K562 (cell line): ENCODE data around the gene DUSP9. TPM values are rescaled to one million over a fixed set of nuclear protein-coding genes. Genes with fewer than 3 reads are reported as not detected.

Experiments used
- ATAC-seq: fragments of 200-7000 bp; cut with Tn5 transposase; 3 replicates; pipeline ENCODE4 v1.9.1; 2020; ENCODE audit warnings: moderate library complexity
- BruUV-seq: library from RNA; stranded (reverse); fragments of 400-500 nt; replicated peaks from 2 replicates; lab custom pipeline; 2021; lab: Mats Ljungman, UMichigan
- CTCF ChIA-PET: fragments of 300-600 bp; formaldehyde crosslinking; extraction: SDS; loops from one replicate; lab custom pipeline; 2021; ENCODE audit warnings: low intra/inter-chr PET ratio; lab: Yijun Ruan, JAX
- POLR2A ChIA-PET: fragments of 300-600, 350-650 bp; sonication (Branson Sonifier 250); formaldehyde crosslinking; extraction: SDS; loops from one replicate; lab custom pipeline; 2021; ENCODE audit warnings: antibody characterized with exemption, inconsistent platforms; lab: Yijun Ruan, JAX
- DNase-seq, 4 experiments: peaks; one replicate each; pipeline versions ENCODE4 v3.0.0 to v3.0.0-alpha.2; 2011 to 2018; ENCODE audit warnings: low spot score in 3 of 4, mixed read lengths in 3 of 4; ENCODE audit errors: extremely low read depth in 1 of 4
- FAIRE-seq: peaks from 2 replicates; lab custom pipeline; 2011; peaks lifted over from hg19 to GRCh38; lab: Jason Lieb, UNC
- H2AFZ ChIP-seq: 2 replicates; pipeline ENCODE4 v1.6.0; 2011; ENCODE audit warnings: low read depth, low read length, control low read depth, inconsistent platforms
- H3K27ac ChIP-seq: fragments of 200-600 bp; 3 replicates; pipeline ENCODE4 v1.8.0; 2011; ENCODE audit warnings: low read depth, mild to moderate bottlenecking, control low read depth, inconsistent platforms, low read length, moderate library complexity, mixed read lengths; ENCODE audit errors: extremely low read depth
- H3K27me3 ChIP-seq, 2 experiments: fragments of 300-600 bp in 1 of 2; 2 replicates in 1 of 2; 3 replicates in 1 of 2; pipeline versions ENCODE4 v1.6.0 to v1.8.0; 2011; ENCODE audit warnings: inconsistent platforms in 2 of 2, low read length in 2 of 2, mild to moderate bottlenecking in 1 of 2, mixed read lengths in 1 of 2, moderate library complexity in 1 of 2; ENCODE audit not compliant: control insufficient read depth in 2 of 2, insufficient read depth in 2 of 2
- H3K36me3 ChIP-seq: fragments of 300-600 bp; 3 replicates; pipeline ENCODE4 v1.8.0; 2011; ENCODE audit warnings: mild to moderate bottlenecking, low read length, inconsistent platforms; ENCODE audit not compliant: control insufficient read depth, insufficient read depth
- H3K4me1 ChIP-seq, 2 experiments: fragments of 200-600 bp in 1 of 2; replicated peaks in 1 of 2; 2 replicates in 1 of 2; 3 replicates in 1 of 2; pipeline versions ENCODE4 v1.5.1 to v1.8.0; 2011; ENCODE audit warnings: inconsistent platforms in 2 of 2, low read length in 2 of 2, mild to moderate bottlenecking in 1 of 2, mixed read lengths in 1 of 2, moderate library complexity in 1 of 2; ENCODE audit not compliant: control insufficient read depth in 2 of 2, insufficient read depth in 2 of 2
- H3K4me2 ChIP-seq: 2 replicates; pipeline ENCODE4 v1.6.1; 2011; ENCODE audit warnings: low read length, control low read depth, inconsistent platforms, mixed read lengths; ENCODE audit not compliant: insufficient read depth
- H3K4me3 ChIP-seq: fragments of 200-600 bp; sonication (generic), shearing (Covaris generic); 2 replicates; pipeline ENCODE4 v1.5.1; 2016; ENCODE audit warnings: control low read depth, inconsistent platforms
- H3K79me2 ChIP-seq: fragments of 200-600 bp; 3 replicates; pipeline ENCODE4 v1.8.0; 2011; ENCODE audit warnings: low read length, inconsistent platforms; ENCODE audit not compliant: control insufficient read depth, insufficient read depth
- H3K9ac ChIP-seq, 2 experiments: 2 replicates each; pipeline versions ENCODE4 v1.6.0 to v1.6.1; 2011; ENCODE audit warnings: low read depth in 2 of 2, low read length in 2 of 2, control low read depth in 1 of 2, inconsistent platforms in 1 of 2, mild to moderate bottlenecking in 1 of 2, mixed read lengths in 1 of 2; ENCODE audit not compliant: insufficient read depth in 1 of 2
- H3K9me1 ChIP-seq: one replicate; pipeline ENCODE4 v1.6.0; 2011; ENCODE audit warnings: inconsistent platforms, mild to moderate bottlenecking, low read length, moderate library complexity; ENCODE audit not compliant: control insufficient read depth, insufficient read depth
- H3K9me3 ChIP-seq: replicated peaks from 2 replicates; pipeline ENCODE4 v1.5.1; 2011; ENCODE audit warnings: low read depth, low read length, inconsistent platforms; ENCODE audit not compliant: control insufficient read depth, insufficient read depth
- H4K20me1 ChIP-seq: replicated peaks from 2 replicates; pipeline ENCODE4 v1.6.1; 2011; ENCODE audit warnings: low read length, inconsistent platforms, mixed read lengths; ENCODE audit not compliant: control insufficient read depth, insufficient read depth
- EWSR1 ChIP-seq: fragments of 450-650 bp; IDR thresholded peaks from 2 replicates; pipeline ENCODE4 v1.6.1; 2018; ENCODE audit warnings: borderline replicate concordance, mild to moderate bottlenecking, low read depth, moderate library complexity; ENCODE audit not compliant: partially characterized antibody
- GTF2E2 ChIP-seq: fragments of 200-800 bp; sonication (Bioruptor generic); IDR thresholded peaks from 2 replicates; pipeline ENCODE4 v1.6.1; 2016; ENCODE audit warnings: missing genetic modification characterization, missing compliant biosample characterization
- HIVEP1 ChIP-seq: fragments of 250-450 bp; sonication (Bioruptor Pico); IDR thresholded peaks from 2 replicates; pipeline ENCODE4 v1.4.0; 2020; ENCODE audit warnings: mild to moderate bottlenecking
- ILK ChIP-seq: fragments of 450-650 bp; IDR thresholded peaks from 2 replicates; pipeline ENCODE4 v1.6.1; 2016; ENCODE audit warnings: missing genetic modification characterization, low read depth, mild to moderate bottlenecking, missing compliant biosample characterization, moderate library complexity, borderline replicate concordance
- MCM2 ChIP-seq: fragments of 450-650 bp; IDR thresholded peaks from 2 replicates; pipeline ENCODE4 v1.6.1; 2017; ENCODE audit warnings: low read depth, mild to moderate bottlenecking
- POLR2A ChIP-seq: fragments of 450-650 bp; conservative IDR thresholded peaks from 2 replicates; pipeline ENCODE4 v1.6.1; 2016
- POLR3G ChIP-seq: IDR thresholded peaks from 2 replicates; pipeline ENCODE4 v1.6.1; 2011; ENCODE audit not compliant: insufficient read length, insufficient replicate concordance; ENCODE audit errors: extremely low read depth
- TAF1 ChIP-seq: IDR thresholded peaks from 2 replicates; pipeline ENCODE4 v1.6.1; 2011; ENCODE audit warnings: mild to moderate bottlenecking, low read length, moderate library complexity; ENCODE audit not compliant: insufficient read depth, control insufficient read depth, severe bottlenecking; ENCODE audit errors: extremely low read depth
- TCFL5 ChIP-seq: fragments of 250-450 bp; sonication (Bioruptor Pico); conservative IDR thresholded peaks from 2 replicates; pipeline ENCODE4 v1.6.1; 2021; ENCODE audit warnings: mild to moderate bottlenecking, moderate library complexity, matching md5 sums
- ZNF232 ChIP-seq: sonication (generic); formaldehyde crosslinking; IDR thresholded peaks from 2 replicates; pipeline ENCODE4 v1.8.0; 2022; ENCODE audit warnings: mild to moderate bottlenecking, missing genetic modification reagents
- ZNF3 ChIP-seq: fragments of 250-450 bp; sonication (Bioruptor Pico); IDR thresholded peaks from 2 replicates; pipeline ENCODE4 v1.5.0; 2021; ENCODE audit warnings: mild to moderate bottlenecking, moderate library complexity
- ZNF75A ChIP-seq: fragments of 450-650 bp; formaldehyde crosslinking; IDR thresholded peaks from 2 replicates; pipeline ENCODE4 v1.4.0; 2020; ENCODE audit warnings: mild to moderate bottlenecking
- WGBS: fragments of 100-300 bp; shearing (Covaris generic); methylation state at CpG from one replicate; pipeline ENCODE4 v1.1.6; 2016; ENCODE audit warnings: low coverage, mixed read lengths; ENCODE audit not compliant: insufficient coverage; ENCODE audit errors: missing lambda C conversion rate; 5-methylcytosine and 5-hydroxymethylcytosine counted together
- in situ Hi-C: fragments of 300-500 bp; cut with MboI; formaldehyde crosslinking; loops from 4 replicates; pipeline ENCODE4 v1.15.0; 2018; ENCODE audit warnings: inconsistent platforms, mixed read lengths
- intact Hi-C: fragments of 100-400 bp; cut with micrococcal nuclease; formaldehyde crosslinking; loops from 2 replicates; pipeline ENCODE4 v1.14.2; 2022
- polyA plus RNA-seq, 8 experiments: library from polyadenylated mRNA; depleted of rRNA in 4 of 8; stranded (reverse) in 5 of 8; unstranded in 3 of 8; fragments of >200 nt; fragmentation: Nextera tagmentation in 2 of 8; fragmentation: Illumina TruSeq in 1 of 8; extraction: Ambion mirVana in 2 of 8; extraction: Trizol in 1 of 8; gene quantifications; 2 replicates each; pipeline versions ENCODE4 v1.2.1 to v1.2.3, GENCODE V29; 2011 to 2014; ENCODE audit warnings: inconsistent platforms in 1 of 8, missing spikeins in 1 of 8
- total RNA-seq, 7 experiments: library from RNA; depleted of rRNA in 6 of 7; stranded (reverse); fragments of >200 nt in 6 of 7; fragmentation: Illumina TruSeq in 2 of 7; extraction: Trizol in 2 of 7; gene quantifications; 2 replicates each; pipeline versions ENCODE4 v1.2.1 to v1.2.3, GENCODE V29; 2011 to 2021; ENCODE audit warnings: low replicate concordance in 1 of 7
- TF ChIP-seq, protein P1 (sequence below), 2 experiments: fragments of 450-650 bp in 1 of 2; IDR thresholded peaks; 2 replicates each; pipeline ENCODE4 v1.6.1; 2011 to 2017; ENCODE audit warnings: low read depth in 2 of 2, antibody characterized with exemption in 1 of 2, borderline replicate concordance in 1 of 2, low read length in 1 of 2, mild to moderate bottlenecking in 1 of 2, mixed read lengths in 1 of 2; ENCODE audit not compliant: control insufficient read depth in 1 of 2
- TF ChIP-seq, protein P2 (sequence below): fragments of 450-650 bp; IDR thresholded peaks from 2 replicates; pipeline ENCODE4 v1.6.1; 2014; ENCODE audit warnings: low read depth, mild to moderate bottlenecking, moderate library complexity, borderline replicate concordance
- TF ChIP-seq, protein P3 (sequence below): sonication (generic); formaldehyde crosslinking; IDR thresholded peaks from 2 replicates; pipeline ENCODE4 v1.8.1; 2023; ENCODE audit warnings: mild to moderate bottlenecking, missing genetic modification reagents

DUSP9 gene
- total and polyA plus RNA-seq, 9 of the 15 experiments (the other 6 are each of a cell fraction or from before 2014, with no cell fraction given) = 0.11 to 14.1 (median 5.5) TPM

DNA sequence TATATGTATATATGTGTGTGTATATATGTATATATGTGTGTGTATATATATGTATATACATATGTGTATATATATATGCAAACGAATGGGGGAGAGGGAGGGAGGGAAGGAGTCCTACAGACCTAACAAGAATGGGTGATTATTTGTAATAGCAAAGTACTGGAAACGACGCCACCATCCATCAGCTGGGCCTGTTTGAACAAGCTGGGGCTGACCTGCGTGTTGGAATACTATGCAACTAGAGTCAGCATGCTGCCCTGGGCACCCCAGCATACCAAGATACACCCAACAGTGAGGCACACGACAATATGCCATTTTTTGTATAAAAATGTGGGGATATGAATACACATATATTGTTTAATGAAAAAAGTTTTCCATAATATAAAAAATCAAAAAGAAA lies 26.4 kb upstream of the DUSP9 start (continued):
- TF ChIP-seq EWSR1 = no peak
- no peak for TF ChIP-seq POLR3G
- no peak for TF ChIP-seq ILK (tag)
- TF ChIP-seq POLR2A = no peak

DNA sequence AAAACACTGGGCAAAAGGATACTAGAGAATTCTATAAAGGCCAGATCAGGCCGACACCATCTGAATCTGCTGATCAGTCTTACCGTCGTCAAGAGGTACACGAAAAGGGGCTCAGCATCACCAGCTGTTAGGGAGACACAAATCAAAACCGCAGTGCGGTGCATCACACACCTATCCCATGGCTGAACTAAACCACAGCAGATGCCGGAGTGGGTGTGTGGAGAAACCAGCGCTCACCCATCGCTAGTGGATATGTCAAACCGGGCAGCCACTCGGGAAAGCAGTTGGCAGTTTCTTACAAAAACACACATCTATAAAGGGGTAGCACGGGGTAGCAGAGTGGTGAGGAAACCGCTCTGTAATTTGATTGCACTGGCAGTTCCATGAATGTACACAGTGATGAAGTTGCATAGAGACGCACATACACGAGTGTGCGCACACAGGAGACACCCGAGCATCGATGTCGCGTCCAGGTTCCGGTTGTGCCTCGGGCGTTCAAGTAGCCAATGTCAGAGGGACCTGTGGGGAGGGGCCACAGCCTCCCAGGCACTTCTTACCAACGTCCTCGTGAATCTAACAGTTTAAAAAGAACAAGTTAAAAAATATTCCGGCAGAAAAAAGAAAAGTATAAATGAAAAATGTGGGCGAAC lies 24.9 kb upstream of the DUSP9 start:
- no TSS peak for BruUV-seq
- H3K4me1 ChIP-seq = peaks cover 0 to 12% of the 10 kb centered on the region in 2 experiments; a peak in 2 of 5 replicates
- no peak overlapping the region for H2AFZ ChIP-seq
- peaks cover 7% of the 10 kb centered on the region; the same call in 1 of the 2 replicates for H4K20me1 ChIP-seq
- DNase-seq = no peak
- H3K9ac ChIP-seq = no peak overlapping the region
- ATAC-seq = no peak
- no peak overlapping the region for H3K27ac ChIP-seq
- ChIA-PET CTCF (no interaction called here), POLR2A (interaction anchor here (0.6 kb wide), 1 partner anchor 16 kb away, joined by 4 read pairs; no protein-coding TSS in a partner anchor)
- H3K4me3 ChIP-seq = no peak overlapping the region
- no peaks in the 10 kb centered on the region for H3K36me3 ChIP-seq
- no peaks in the 10 kb centered on the region for H3K79me2 ChIP-seq
- in situ Hi-C loops = no loop called here
- WGBS = 37% methylated on average over 27 of the region's 27 CpGs
- H3K4me2 ChIP-seq = no peak overlapping the region
- intact Hi-C loops = no loop called here
- peaks cover 19 to 52% of the 10 kb centered on the region in 2 experiments; a peak in 4 of 5 replicates for H3K27me3 ChIP-seq
- FAIRE-seq = no peak
- no peaks in the 10 kb centered on the region for H3K9me3 ChIP-seq
- no peaks in the 10 kb centered on the region for H3K9me1 ChIP-seq
- TF ChIP-seq ZNF75A (CRISPR knock-in tag) = no peak
- TF ChIP-seq, protein P1, sequence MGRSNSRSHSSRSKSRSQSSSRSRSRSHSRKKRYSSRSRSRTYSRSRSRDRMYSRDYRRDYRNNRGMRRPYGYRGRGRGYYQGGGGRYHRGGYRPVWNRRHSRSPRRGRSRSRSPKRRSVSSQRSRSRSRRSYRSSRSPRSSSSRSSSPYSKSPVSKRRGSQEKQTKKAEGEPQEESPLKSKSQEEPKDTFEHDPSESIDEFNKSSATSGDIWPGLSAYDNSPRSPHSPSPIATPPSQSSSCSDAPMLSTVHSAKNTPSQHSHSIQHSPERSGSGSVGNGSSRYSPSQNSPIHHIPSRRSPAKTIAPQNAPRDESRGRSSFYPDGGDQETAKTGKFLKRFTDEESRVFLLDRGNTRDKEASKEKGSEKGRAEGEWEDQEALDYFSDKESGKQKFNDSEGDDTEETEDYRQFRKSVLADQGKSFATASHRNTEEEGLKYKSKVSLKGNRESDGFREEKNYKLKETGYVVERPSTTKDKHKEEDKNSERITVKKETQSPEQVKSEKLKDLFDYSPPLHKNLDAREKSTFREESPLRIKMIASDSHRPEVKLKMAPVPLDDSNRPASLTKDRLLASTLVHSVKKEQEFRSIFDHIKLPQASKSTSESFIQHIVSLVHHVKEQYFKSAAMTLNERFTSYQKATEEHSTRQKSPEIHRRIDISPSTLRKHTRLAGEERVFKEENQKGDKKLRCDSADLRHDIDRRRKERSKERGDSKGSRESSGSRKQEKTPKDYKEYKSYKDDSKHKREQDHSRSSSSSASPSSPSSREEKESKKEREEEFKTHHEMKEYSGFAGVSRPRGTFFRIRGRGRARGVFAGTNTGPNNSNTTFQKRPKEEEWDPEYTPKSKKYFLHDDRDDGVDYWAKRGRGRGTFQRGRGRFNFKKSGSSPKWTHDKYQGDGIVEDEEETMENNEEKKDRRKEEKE (IDR thresholded peaks at IDR 0.05; ENCODE audit: borderline replicate concordance in 1 of 2, control insufficient read depth in 1 of 2, low read depth in 2 of 2, low read length in 1 of 2) = no peak
- TF ChIP-seq ZNF3 (CRISPR knock-in tag) = no peak
- TF ChIP-seq, protein P2, sequence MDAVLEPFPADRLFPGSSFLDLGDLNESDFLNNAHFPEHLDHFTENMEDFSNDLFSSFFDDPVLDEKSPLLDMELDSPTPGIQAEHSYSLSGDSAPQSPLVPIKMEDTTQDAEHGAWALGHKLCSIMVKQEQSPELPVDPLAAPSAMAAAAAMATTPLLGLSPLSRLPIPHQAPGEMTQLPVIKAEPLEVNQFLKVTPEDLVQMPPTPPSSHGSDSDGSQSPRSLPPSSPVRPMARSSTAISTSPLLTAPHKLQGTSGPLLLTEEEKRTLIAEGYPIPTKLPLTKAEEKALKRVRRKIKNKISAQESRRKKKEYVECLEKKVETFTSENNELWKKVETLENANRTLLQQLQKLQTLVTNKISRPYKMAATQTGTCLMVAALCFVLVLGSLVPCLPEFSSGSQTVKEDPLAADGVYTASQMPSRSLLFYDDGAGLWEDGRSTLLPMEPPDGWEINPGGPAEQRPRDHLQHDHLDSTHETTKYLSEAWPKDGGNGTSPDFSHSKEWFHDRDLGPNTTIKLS = no peak
- TF ChIP-seq TCFL5 (CRISPR knock-in tag) = no peak
- TF ChIP-seq HIVEP1 (CRISPR knock-in tag) = no peak
- TF ChIP-seq, protein P3, sequence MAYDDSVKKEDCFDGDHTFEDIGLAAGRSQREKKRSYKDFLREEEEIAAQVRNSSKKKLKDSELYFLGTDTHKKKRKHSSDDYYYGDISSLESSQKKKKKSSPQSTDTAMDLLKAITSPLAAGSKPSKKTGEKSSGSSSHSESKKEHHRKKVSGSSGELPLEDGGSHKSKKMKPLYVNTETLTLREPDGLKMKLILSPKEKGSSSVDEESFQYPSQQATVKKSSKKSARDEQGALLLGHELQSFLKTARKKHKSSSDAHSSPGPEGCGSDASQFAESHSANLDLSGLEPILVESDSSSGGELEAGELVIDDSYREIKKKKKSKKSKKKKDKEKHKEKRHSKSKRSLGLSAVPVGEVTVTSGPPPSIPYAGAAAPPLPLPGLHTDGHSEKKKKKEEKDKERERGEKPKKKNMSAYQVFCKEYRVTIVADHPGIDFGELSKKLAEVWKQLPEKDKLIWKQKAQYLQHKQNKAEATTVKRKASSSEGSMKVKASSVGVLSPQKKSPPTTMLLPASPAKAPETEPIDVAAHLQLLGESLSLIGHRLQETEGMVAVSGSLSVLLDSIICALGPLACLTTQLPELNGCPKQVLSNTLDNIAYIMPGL = no peak
- TF ChIP-seq TAF1 = no peak
- TF ChIP-seq MCM2 = no peak
- no peak for TF ChIP-seq GTF2E2
- no peak for TF ChIP-seq ZNF232 (CRISPR knock-in tag)
